NCI-H2227 treated with DMSO at 0.1 percent for 48 hours (cell line): ENCODE data around the gene SPNS1.
"Not testable (repeated sequence)": the region's sequence is repeated elsewhere in the genome, so short reads cannot be mapped to it uniquely, and the experiment has no call there.

Experiments
- DNase-seq: peaks from one replicate; lab custom pipeline; 2025; lab: John Stamatoyannopoulos, UW

SPNS1 gene

DNA sequence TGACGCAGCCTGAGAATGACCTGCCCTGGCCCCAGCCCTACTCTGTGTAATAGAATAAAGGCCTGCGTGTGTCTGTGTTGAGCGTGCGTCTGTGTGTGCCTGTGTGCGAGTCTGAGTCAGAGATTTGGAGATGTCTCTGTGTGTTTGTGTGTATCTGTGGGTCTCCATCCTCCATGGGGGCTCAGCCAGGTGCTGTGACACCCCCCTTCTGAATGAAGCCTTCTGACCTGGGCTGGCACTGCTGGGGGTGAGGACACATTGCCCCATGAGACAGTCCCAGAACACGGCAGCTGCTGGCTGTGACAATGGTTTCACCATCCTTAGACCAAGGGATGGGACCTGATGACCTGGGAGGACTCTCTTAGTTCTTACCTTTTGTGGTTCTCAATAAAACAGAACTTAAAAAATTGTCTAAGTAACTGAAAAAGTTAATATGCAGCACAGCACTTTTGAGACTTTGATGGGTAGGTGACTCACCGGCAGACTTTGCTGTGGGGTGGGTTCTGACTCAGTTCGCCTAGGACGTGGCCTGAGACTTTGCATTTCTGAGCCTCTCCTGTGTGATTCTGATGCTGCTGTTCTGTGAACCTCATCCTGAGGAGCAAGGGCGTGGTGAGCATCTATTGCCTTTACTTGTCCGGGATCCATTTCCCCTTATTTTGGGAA lies 15.9 kb downstream of the SPNS1 start:
- DNase-seq: no peak

DNA sequence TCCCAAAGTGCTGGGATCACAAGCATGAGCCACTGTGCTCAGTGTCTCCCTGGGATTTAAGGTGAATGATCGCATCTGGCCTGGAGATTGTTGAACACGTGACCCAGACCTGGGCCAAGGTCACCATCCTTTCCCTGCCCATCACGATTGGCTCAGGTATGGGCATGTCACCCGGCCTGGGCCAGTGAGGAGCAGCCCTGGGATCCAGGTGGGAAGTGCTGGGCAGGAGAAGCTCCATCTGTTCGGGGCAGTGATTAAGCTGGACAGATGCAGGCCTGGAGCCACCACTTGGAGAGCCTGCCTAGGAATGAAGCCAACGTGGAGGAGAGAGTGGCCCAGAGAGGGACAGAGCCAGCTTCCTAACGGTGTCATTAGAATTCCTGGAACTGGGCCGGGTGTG lies 17.1 kb downstream of the SPNS1 start:
- no peak for DNase-seq

DNA sequence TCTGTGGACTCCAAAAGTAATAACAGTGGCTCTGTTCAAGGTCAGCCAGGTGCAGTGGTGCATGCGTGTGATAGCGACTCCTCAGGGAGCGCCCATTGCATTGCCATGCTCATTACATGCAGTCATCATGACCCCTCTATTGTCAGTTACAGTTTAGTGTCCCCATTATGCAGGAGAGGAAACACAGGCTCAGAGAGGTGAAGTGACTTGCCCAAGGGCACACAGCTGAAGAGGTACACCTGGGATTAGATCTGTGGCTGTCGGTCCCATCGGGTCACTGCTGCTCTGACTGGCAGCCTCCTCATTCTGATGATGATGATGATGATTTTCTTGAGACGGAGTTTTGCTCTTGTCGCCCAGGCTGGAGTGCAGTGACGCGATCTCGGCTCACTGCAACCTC lies 17.9 kb downstream of the SPNS1 start:
- DNase-seq: no peak

DNA sequence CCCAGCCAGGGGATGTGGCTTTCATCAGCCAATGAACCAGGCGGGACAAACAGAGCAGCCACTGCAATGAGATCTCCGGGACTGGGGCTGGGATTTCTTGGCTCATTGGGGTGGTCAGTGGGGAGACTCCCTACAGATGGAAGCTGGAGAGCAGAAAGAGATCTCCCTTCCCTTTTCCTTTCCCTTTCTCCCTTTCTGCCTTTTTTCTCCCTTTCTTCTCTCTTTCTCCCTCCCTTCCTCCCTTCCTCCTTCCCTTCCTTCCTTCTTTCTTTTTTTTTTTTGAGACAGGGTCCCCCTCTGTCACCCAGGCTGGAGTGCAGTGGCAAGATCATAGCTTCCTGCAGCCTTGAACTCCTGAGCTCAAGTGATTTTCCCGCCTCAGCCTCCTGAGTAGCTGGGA lies 24.3 kb downstream of the SPNS1 start:
- no peak for DNase-seq

DNA sequence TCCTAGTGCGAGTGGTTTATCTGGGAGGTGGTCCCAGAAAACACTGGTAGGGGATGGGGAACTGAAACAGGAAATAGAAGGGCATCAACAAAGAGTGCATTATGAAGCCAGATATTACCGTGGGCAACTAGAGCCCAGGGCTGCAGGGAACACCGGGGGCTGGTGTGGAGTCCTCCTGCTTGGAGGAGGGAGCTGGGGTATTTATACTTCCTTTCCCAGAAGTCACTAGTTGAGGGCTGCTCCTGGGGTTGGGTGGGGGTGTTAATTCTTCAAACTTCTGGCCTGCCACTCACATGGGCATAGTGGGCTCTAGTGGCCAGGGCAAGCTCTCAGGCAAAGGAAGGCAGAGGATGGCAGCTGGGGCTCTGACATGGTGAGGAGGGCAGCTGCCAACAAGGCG lies 25.0 kb downstream of the SPNS1 start:
- no peak for DNase-seq

DNA sequence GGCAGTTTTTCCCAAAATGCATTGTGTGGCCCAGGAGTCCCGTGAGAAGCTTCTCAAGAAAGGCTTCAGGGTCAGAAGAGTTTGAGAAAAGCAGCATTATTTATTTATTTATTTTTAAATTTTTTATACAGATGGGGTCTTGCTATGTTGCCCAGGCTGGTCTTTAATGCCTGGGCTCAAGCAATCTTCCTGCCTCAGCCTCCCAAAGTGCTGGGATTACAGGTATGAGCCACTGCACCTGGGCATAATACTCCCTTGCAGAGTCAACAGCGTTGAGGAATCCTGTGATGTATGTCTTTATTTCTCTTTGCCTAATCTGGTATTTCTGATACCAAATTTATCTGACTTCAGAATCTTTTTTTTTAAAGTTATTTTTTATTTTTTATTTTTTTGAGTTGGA lies 25.4 kb downstream of the SPNS1 start:
- DNase-seq: no peak

DNA sequence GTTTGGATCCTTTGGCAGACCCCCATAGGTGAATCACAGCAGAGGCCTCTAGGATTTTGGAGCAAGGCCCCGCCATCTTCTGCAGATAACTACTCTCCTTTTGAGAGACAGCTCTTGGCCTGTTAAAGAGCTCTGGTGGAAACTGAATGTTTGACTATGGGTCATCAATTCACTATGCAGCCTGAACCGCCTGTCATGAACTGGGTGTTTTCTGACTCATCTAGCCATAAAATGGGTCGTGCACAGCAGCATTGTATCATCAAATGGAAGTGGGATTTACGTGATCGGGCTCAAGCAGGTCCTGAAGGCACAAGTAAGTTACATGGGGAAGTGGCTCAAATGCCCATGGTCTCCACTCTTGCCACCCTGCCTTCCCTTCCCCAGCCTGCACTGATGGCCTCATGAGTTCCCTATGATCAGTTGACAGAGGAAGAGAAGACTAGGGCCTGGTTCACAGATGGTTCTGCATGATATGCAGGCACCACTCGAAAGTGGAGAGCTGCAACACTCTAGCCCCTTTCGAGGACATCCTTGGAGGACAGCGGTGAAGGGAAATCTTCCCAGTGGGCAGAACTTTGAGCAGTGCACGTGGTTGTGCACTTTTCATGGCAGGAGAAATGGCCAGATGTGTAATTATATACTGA lies 30.0 kb downstream of the SPNS1 start:
- not testable (repeated sequence) for DNase-seq

DNA sequence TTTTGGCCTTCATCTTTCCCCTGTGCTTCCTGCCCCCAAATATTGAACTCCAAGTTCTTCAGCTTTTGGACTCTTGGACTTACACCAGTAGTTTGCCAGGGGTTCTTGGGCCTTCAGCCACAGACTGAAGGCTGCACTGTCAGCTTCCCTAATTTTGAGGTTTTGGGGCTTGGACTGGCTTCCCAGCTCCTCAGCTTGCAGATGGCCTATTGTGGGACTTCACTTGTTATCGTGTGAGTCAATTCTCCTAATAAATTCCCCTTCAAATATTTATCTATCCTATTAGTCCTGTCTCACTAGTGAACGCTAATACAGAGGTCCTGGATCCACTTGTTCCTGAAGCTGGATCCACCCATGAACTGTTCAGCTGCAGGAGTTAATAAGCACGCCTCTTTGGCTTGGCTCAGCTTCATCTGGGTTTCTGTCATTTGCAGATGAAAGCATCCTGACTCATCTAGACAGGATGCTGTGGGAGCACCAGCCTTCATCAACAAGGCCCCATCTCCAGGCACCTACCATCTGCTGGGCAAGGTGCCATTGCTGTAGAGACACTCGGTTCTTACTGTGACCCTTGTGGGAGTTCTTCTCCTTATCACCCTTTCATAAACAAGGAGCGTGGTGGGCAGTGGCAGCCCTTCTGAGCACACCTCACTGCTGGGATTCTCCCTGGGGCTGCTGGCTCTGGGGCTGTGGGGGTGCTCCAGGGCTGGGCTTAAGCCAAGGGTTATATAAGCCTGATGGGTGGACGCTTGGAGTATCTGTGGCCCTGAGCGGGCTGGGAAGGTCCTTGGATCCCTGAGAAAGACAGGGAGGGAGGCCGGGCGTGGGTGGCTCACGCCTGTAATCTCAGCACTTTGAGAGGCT lies 33.4 kb downstream of the SPNS1 start:
- DNase-seq: no peak

DNA sequence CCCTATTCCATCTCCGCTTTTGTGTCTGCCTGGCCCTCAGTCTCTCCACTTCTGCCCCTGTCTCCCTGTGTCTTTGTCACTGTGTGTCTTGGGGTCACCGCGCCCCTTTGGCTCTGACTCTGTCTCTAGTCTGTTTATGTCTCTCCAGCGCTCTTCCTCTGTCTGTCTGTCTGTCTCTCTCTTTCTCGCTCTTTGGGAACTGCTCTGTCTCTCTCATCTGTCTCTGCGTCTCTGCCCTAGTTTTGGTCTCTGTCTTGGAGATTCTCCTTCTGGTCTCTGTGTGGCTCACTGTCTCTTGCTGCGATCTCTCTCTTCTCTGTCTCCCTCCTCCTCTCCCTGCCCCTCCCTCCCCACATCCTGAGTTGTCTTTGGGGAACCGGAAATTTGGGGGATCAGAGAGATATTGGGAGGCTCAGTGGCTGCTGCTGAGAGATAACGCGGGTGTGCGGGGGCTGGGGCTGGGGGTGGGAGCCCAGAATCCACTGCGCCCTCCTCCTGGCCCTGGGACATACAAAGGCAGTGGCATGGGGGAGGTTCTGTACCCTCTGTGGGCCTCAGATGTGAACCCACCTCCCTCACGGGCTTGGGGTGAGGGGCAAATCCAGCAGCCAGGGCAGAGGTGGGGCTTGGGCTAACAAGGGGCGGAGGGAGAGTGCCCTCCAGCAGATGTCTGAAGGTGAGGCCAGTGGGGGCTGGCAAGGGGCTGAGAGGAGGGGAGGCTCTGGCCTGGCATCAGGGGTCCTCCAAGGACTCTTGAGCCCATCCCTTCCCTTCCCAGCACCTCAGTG lies 34.7 kb downstream of the SPNS1 start:
- DNase-seq: no peak

DNA sequence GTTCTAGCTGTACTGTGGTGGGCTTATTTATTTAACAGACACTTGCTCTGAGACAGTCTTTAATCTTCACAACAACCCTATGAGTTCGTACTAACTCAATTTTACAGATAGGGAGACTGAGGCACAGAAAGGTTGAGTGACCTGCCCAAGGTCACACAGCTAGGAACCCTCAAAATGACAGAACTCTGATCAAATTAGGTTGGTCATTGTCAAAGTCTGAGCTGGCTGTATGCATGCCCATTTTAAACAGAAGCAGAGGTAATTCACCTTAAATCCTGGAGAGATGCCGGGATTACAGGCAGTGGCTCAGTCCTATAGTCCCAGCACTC lies 35.2 kb downstream of the SPNS1 start:
- DNase-seq: no peak

DNA sequence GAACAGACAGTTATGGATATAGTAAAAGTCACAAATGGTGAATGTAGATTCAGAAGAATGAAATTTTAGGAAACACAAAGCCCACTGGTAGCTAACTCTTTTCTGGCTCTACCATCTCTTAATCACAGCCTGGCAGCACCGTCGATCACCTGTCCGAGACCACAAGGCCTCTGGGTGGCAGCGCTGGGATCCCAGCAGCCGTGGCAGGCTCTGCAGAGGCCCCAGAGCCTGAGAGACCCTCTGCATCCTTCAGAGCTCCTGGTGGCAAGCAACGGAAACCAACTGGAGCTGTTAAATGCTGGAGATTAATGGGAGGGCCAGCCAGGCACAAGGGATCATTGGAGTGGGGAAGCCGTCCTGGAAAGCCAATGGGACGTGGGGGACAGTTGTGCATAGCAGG lies 36.5 kb downstream of the SPNS1 start:
- DNase-seq: no peak

DNA sequence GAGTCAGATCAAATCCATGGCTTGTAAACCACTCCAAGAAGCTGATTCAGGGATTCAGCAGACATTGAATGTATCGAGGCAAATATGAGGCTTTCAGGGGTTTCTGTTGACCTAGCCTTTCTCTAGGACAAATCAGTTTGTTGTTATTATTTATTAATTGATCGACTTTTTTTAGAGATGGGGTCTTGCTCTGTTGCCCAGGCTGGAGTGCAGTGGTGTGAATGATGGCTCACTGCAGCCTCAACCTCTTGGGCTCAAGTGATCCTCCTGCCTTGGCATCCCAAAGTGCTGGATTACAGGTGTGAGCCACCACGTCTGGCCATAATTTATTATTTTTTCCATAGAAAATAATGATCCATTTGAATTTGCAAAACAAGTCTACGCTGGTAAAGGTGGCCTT lies 37.3 kb downstream of the SPNS1 start:
- DNase-seq: no peak

DNA sequence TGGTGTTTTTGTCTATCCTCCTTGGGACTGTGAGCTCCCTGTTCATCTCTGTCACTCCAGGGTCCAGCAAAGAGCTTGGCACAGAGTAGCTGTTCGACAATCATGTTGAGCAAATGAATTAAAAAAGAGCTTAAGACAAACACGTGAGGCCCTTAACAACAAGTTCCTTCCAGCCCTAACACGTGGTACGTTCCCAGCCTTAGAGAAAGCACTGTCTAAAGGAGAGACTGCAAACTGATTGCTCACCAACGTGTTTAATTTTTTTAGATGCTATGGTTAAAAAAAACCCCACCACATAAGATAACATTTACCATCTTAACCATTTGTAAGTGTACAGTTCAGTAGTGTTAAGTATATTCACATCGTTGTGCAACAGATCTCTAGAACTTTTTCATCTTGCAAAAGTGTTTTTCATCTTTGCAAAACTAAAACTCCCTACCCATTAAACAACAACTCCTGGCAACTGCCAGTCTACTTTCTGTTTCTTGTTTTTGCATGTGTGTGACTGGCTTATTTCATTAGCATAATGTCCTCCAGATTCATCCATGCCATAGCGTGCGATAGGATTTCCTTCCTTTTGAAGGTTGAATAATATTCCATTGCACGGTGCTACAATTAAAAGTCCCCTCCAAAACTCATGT lies 38.5 kb downstream of the SPNS1 start:
- no peak for DNase-seq

DNA sequence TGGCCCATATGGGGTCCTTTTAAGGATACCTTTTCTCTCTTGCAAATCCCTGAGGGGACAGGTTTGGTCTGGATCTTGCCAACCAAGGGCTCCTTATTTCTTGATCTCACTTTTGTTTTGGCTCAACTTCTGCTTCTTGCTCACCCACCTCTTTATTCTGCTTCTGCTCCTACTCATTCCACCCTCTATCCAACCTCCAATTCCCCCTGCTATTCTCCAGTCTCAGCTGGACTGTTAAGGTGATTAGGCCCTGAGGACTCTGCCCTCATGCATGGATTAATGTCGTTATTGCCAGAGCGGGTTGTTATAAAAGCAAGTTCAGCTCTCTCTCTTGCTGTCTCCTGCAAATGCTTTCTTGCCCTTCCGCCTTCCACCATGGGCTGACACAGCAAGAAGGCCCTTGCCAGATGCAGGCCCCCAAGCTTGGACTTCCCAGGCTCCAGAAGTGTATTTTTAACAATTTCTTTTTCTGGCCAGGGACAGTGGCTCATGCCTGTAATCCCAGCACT lies 40.0 kb downstream of the SPNS1 start:
- DNase-seq: no peak

DNA sequence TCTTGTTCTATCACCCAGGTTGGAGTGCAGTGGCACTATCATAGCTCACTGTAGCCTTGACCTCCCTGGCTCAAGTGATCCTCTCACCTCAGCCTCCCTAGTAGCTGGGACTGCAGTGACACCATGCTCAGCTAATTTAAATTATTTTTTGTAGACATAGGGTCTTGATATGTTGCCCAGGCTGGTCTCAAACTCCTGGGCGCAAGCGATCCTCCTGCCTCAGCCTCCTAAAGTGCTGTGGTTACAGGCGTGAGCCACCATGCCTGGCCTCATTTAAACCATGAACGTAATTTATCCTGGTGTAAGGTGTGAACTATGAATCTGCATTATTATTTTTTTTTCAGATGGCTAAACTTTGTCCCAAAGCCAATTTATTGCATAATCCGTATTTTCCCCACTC lies 47.6 kb downstream of the SPNS1 start:
- DNase-seq: no peak

DNA sequence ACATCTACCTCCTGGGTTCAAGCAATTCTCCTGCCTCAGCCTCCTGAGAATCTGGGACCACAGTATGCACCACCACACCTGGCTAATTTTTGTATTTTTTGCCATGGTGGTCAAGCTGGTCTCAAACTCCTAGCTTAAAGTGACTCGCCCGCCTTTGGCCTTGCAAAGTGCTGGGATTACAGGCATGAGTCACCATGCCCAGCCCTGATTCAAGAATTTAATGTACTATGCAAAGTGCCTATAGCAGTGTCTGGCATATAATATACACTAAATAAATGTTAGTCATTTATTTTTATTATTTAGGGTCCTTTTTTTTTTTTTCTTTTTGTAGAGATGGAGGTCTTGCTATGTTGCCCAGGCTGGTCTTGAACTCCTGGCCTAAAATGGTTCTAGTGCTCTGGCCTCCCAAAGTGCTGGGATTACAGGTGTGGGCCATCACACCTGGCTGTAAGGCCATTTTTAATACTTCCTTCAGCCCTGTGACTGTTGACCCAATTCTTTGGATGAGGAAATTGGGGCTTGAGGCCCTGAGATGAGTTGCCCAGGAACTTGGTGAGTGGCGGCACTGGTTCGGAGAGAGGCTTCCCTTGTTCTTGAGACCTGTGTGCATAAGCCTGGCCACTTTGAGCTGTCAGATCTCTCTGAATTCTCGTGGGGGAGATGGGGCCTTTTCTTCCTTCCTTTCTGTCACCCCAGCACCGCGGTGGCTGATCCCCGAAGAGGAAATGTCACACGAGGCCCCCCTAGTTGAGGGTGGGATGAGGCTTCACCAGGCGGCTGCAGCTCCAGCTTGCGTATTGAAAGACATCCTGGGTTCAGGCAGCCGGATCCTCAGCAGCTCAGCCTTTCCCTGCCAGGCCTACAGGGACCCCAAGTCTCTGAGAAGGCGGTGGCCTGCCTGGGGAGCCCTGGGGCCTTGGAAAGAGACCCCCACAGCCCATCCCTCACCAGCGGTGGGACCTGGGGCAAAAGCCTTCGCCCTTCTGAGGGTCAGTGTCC lies 49.0 kb downstream of the SPNS1 start:
- no peak for DNase-seq

DNA sequence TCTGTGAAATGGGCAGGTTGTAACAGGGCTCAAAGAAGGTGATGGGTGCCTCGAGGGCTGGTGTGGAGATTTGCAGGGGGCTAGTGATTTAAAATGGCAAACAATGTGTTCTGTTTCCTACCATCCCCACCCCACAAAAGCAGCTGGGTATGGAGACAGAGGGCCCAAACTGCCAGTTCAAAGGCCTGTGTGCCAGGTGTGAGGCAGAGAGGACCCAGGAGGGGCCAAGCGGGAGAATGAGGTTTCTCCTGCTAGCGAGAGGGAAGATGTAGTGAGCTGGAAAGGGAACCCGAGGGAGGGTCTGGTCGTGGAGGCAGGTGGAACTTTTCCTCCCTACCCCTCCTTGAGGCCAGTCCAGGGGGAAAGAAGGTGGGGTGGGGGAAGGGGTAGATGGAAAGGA lies 49.7 kb downstream of the SPNS1 start:
- no peak for DNase-seq

DNA sequence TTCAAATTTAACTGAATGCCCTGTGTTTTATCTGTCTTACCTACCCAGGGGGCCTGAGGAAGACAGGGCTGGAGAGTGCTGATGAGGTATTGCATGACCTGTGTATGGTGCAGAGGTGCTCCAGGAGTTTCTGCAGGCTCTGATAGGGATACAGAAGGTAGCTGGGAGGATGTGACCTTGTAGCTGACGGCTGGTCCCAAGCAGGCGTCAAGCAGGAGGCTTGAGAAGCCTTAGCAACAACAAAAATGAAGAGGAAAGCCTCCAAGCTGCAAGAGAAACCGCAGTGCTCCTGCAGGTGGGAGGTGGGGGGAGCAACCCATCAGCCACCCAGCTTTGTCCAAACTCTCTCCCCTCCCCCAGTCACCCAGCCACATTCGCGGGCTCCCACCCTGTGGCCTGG lies 50.6 kb downstream of the SPNS1 start:
- no peak for DNase-seq

DNA sequence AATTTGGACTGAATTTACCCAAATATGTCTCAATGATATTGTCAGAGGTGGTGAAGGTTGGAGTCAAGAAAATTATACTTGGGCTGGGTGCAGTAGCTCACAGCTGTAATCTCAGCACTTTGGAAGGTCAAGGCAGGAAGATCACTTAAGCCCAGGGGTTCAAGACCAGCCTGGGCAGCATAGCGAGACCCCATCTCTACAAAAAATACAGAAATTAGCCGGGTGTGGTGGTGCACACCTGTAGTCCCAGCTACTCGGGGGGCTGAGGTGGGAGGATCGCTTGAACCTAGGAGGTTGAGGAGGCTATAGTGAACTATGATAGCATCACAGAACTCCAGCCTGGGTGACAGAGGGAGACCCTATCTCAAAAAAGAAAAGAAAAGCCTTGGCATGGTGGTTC lies 51.2 kb downstream of the SPNS1 start:
- no peak for DNase-seq

DNA sequence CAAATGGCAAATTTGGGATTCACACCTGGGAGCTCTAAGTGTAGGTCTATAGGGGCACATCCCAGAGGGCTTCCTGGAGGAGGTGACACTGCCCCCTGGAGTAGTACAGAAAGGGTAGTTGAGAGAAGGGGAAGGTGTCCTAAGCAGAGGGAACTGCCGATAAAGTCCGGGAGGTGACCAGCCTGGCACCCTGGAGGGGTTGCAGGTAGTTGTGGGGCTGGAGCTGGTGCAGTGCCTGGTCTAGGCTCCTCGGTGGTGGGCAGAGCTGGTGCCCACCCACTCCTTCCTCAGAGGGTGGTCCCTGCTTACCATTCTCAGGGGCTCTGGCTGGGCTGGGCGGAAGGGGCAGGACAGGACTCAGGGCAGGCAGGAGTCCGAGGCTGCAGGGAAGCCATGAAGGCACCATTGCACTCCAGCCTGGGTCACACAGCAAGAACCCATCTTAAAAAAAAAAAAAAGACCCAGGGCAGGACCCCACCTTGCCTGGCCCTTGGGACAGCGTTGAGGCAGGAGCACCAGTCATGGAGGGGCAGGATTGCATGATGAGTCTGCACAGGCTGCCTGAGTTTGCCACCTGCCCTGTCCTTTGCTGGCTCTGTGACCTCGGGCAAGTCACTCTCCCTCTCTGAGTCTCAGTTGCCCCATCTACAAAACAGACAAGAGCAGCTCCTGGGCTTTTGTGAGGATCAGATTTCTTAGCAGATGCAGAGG lies 54.0 kb downstream of the SPNS1 start:
- DNase-seq: no peak
